HG03469 (cell line): ENCODE data around the gene MCTP1.
"Not testable (repeated sequence)": the region's sequence is repeated elsewhere in the genome, so short reads cannot be mapped to it uniquely, and the experiment has no call there.

ENCODE experiments used
- ATAC-seq: cut with Tn5 transposase; IDR thresholded peaks from one replicate; pipeline ENCODE4 v1.9.1; 2021; ENCODE audit warnings: mild to moderate bottlenecking, moderate library complexity, moderate number of reproducible peaks; ENCODE audit not compliant: unreplicated experiment

MCTP1 gene

GRCh38 chr5:94832685-94833084 lies 452.2 kb downstream of the MCTP1 start:
- no peak for ATAC-seq

- no peak for ATAC-seq
Observed at GRCh38 chr5:94830520-94830919, 454.4 kb downstream of the MCTP1 start.

GRCh38 chr5:94828222-94828621 lies 456.7 kb downstream of the MCTP1 start:
- ATAC-seq = not testable (repeated sequence)

- no peak for ATAC-seq
Observed at GRCh38 chr5:94820488-94820887, 464.4 kb downstream of the MCTP1 start.

GRCh38 chr5:94818904-94819303 lies 466.0 kb downstream of the MCTP1 start:
- ATAC-seq = no peak

GRCh38 chr5:94815313-94816039 lies 469.4 kb downstream of the MCTP1 start:
- ATAC-seq = no peak

GRCh38 chr5:94812232-94812631 lies 472.7 kb downstream of the MCTP1 start:
- ATAC-seq = no peak

- ATAC-seq = no peak
Observed at GRCh38 chr5:94811331-94811730, 473.6 kb downstream of the MCTP1 start.

- no peak for ATAC-seq
Observed at GRCh38 chr5:94810877-94811276, 474.0 kb downstream of the MCTP1 start.

GRCh38 chr5:94810281-94810680 lies 474.6 kb downstream of the MCTP1 start:
- ATAC-seq = no peak

- ATAC-seq = no peak
Observed at GRCh38 chr5:94808497-94808896, 476.4 kb downstream of the MCTP1 start.

- no peak for ATAC-seq
Observed at GRCh38 chr5:94807985-94808384, 476.9 kb downstream of the MCTP1 start.

GRCh38 chr5:94802450-94802849 lies 482.4 kb downstream of the MCTP1 start:
- no peak for ATAC-seq

GRCh38 chr5:94796586-94796985 lies 488.3 kb downstream of the MCTP1 start:
- ATAC-seq = no peak

GRCh38 chr5:94793816-94794198 lies 491.1 kb downstream of the MCTP1 start:
- ATAC-seq = peak; percentile 21

- peak; percentile 99 for ATAC-seq
Observed at GRCh38 chr5:94793113-94793815, 491.6 kb downstream of the MCTP1 start.

- ATAC-seq = no peak
Observed at GRCh38 chr5:94791829-94792228, 493.1 kb downstream of the MCTP1 start.

GRCh38 chr5:94788527-94788926 lies 496.4 kb downstream of the MCTP1 start:
- no peak for ATAC-seq

- no peak for ATAC-seq
Observed at GRCh38 chr5:94784536-94785505, 500.1 kb downstream of the MCTP1 start.

GRCh38 chr5:94782383-94782782 lies 502.5 kb downstream of the MCTP1 start:
- ATAC-seq = no peak

- ATAC-seq = no peak
Observed at GRCh38 chr5:94779684-94780083, 505.2 kb downstream of the MCTP1 start.
